ENCODE data around the gene CNTNAP2.
A peak's percentile ranks its signal among the peaks of the same experiment; 100 is the strongest.

The CNTNAP2 gene

DNA sequence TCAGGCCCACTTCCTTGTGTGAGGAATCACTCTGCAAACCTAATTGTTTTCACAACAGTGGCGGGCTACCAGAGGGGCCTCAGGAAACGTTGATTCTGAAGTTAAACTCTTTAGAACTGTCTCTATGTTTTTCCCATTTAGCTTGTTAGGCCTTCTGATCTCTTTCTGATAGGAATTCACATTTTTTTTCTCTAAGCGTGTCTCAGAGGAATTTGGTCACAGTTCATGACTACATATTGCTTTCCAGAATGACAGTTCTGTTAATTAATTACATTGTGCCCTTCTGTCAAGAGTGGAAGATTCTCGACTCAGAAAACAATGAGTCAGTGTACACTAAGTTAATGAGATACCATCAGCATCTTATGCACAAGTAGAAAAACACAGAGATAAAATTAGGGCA, 2004.8 kb downstream of the CNTNAP2 start:
- DNase-seq (no peak), ATAC-seq (replicated peaks) (no peak)
- Mint-ChIP-seq H3K36me3 (no peaks in the 10 kb centered on the region), H3K4me1 (no peaks in the 10 kb centered on the region), H3K27me3 (no peaks in the 10 kb centered on the region), H3K4me3 (no peak overlapping the region), H3K27ac (no peak overlapping the region), H3K9me3 (peaks cover 4 to 5% of the 10 kb centered on the region in 2 donors)

DNA sequence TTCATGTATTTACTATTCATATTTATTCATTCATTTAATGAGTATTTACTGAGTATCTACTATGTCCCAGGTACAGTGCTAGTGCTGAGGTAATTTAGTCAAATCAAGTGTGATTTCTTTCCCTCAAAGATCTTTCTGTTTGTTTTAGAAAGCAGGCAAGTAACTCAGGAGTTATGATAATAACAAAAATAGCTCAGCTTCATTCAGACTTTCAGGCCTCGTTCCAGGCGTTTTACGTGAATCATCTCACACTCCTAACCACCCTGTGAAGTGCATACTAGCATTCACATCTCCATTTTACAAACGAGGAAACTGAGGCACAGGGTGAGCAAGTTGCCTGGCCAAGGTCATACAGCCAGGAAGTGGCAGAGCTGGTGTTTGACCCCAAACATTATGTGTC, 2005.2 kb downstream of the CNTNAP2 start:
- H3K27ac Mint-ChIP-seq, result no peak overlapping the region

DNA sequence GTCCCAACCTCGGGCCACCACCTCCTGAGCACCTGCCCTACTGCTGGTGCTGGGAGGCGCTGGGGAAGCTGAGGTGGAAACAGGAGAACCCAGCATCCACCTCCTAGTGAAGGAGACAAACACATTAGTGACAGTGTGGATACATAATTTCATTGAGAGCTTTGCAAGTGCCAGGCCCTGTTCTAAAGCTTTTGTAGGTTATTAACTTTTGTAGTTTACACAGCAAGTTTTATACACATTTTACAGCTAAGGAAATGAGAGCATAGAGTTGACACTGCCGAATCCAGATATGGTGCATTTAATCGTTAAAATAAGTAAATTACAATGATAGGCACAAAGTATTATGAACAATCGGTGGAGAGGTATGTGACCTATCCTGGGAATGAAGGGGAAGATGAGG, 2007.9 kb downstream of the CNTNAP2 start:
- H3K27me3 Mint-ChIP-seq, result no peaks in the 10 kb centered on the region
- no peaks in the 10 kb centered on the region for H3K36me3 Mint-ChIP-seq
- ATAC-seq (replicated peaks) (no peak), DNase-seq (no peak)
- no peak overlapping the region for H3K27ac Mint-ChIP-seq
- peaks cover 6 to 7% of the 10 kb centered on the region in 2 donors for H3K9me3 Mint-ChIP-seq
- H3K4me1 Mint-ChIP-seq, result no peaks in the 10 kb centered on the region
- H3K4me3 Mint-ChIP-seq, result no peak overlapping the region

More for the DNA sequence above, 2005.2 kb downstream of the CNTNAP2 start:
- ATAC-seq (replicated peaks) (no peak), DNase-seq (no peak)
- Mint-ChIP-seq H3K4me3 (no peak overlapping the region), H3K4me1 (no peaks in the 10 kb centered on the region), H3K27me3 (no peaks in the 10 kb centered on the region), H3K9me3 (peaks cover 6 to 7% of the 10 kb centered on the region in 2 donors), H3K36me3 (no peaks in the 10 kb centered on the region)

DNA sequence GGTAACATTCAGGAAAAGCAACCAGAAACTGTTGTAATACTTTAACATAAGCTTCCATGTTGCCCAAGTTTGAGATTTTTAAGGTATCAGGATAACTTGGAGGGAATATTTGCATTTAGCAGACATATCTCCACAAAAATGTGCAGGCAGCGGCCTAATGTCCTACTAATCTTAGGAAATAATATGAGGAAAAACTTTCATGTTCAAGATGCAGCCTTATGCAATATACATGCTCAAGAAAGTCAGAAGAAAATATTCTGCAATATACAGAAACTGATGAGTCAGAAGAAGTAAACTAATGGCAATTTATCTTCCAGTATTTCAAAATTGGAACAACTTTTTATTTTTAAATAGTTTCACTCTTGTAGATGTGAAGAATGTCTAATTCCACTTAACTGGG, 2010.8 kb downstream of the CNTNAP2 start:
- Mint-ChIP-seq H3K4me3 (no peak overlapping the region), H3K27me3 (no peaks in the 10 kb centered on the region), H3K36me3 (no peaks in the 10 kb centered on the region), H3K9me3 (peaks cover 6 to 7% of the 10 kb centered on the region in 2 donors), H3K27ac (no peak overlapping the region), H3K4me1 (no peaks in the 10 kb centered on the region)
- no peak for DNase-seq
- no peak for ATAC-seq (replicated peaks)

GRCh38 chr7:148129023-148129422, 2012.4 kb downstream of the CNTNAP2 start:
- H3K4me3 Mint-ChIP-seq, result no peak overlapping the region
- no peak overlapping the region for H3K27ac Mint-ChIP-seq
- ATAC-seq (replicated peaks) (no peak), DNase-seq (no peak)
- no peaks in the 10 kb centered on the region for H3K36me3 Mint-ChIP-seq
- H3K27me3 Mint-ChIP-seq, result no peaks in the 10 kb centered on the region
- H3K4me1 Mint-ChIP-seq, result no peaks in the 10 kb centered on the region
- H3K9me3 Mint-ChIP-seq, result peaks cover 6 to 7% of the 10 kb centered on the region in 2 donors

GRCh38 chr7:148135116-148135515, 2018.5 kb downstream of the CNTNAP2 start:
- peaks cover 0 to 3% of the 10 kb centered on the region in 2 donors for H3K9me3 Mint-ChIP-seq
- no peaks in the 10 kb centered on the region for H3K36me3 Mint-ChIP-seq
- H3K27me3 Mint-ChIP-seq, result no peaks in the 10 kb centered on the region
- no peaks in the 10 kb centered on the region for H3K4me1 Mint-ChIP-seq
- no peak for ATAC-seq (replicated peaks)
- H3K27ac Mint-ChIP-seq, result no peak overlapping the region
- H3K4me3 Mint-ChIP-seq, result no peak overlapping the region
- no peak for DNase-seq

DNA sequence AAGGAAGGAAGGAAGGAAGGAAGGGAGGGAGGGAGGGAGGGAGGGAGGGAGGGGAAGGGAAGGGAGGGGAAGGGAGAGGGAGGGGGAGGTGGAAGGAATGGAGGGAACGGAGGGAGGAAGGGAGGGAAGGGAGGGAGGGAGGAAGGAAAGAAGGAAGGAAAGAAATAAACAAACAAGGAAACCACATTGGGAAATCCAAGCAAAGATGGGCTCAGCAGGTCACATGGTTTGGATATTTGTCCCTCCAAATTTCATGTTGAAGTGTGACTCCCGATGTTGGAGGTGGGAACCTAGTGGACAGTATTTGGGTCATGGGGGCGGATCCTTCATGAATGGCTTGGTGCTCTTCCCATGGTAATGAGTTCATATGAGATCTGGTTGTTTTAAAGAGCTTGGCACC, 2019.4 kb downstream of the CNTNAP2 start:
- ATAC-seq (replicated peaks), result no peak
- Mint-ChIP-seq H3K9me3 (peaks cover 0 to 3% of the 10 kb centered on the region in 2 donors), H3K36me3 (no peaks in the 10 kb centered on the region), H3K4me3 (no peak overlapping the region), H3K27me3 (no peaks in the 10 kb centered on the region), H3K4me1 (no peaks in the 10 kb centered on the region), H3K27ac (no peak overlapping the region)
- DNase-seq, result no peak

DNA sequence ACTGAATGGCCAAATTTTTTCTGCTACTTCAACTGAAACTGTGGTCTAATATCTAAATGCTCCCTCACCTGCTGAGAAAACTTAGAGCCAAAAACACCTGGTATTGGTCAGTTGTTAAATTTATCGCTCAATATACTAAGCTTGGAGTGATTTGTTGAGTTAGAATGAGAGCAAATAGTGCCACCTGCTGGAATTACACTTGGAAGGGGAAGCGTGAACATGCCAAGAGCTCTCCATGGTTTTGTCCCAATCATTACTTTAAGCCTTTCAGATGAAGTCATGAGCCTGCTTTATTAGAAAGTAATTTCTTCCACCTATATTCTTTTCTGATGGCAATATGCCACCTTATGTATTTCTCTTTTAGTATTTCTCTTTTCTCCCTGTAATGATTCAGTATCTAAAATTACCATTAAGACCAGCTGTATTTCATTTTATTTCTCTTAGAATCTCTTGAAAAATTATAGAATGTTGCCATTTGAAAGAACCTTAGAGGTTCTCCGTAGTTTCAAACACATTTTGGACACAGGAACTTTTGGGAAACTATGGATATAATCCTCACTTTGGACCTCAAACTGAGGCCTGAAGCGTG, 2026.2 kb downstream of the CNTNAP2 start:
- ATAC-seq (replicated peaks), result peak; percentile 44 to 45
- Mint-ChIP-seq H3K9me3 (no peaks in the 10 kb centered on the region), H3K4me3 (no peak overlapping the region), H3K27me3 (no peaks in the 10 kb centered on the region), H3K4me1 (no peaks in the 10 kb centered on the region), H3K36me3 (no peaks in the 10 kb centered on the region), H3K27ac (no peak overlapping the region)
- DNase-seq, result no peak

GRCh38 chr7:148144827-148145226, 2028.2 kb downstream of the CNTNAP2 start:
- ATAC-seq (replicated peaks), result no peak
- DNase-seq, result no peak
- Mint-ChIP-seq H3K27ac (no peak overlapping the region), H3K4me3 (no peak overlapping the region), H3K36me3 (no peaks in the 10 kb centered on the region), H3K4me1 (no peaks in the 10 kb centered on the region), H3K9me3 (no peaks in the 10 kb centered on the region), H3K27me3 (peaks cover 4 to 6% of the 10 kb centered on the region in 2 donors)

DNA sequence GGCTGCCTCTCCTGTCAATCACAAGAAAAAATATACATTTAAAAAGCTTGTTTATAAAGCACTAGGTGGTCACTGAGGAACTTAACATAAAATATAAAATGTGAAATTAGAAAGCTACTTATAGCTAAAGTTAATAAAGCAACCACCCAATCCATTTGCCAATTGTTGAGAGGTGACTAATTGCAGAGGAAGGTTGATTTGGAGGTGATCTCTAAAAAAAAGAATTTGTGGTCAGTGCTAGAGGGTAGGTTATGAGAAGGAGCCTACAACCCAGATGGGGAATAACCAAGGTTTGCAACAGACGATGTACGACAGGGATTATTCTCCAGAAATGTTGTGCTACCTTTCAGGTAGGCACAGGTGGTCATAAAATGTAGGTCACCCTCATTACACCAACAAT, 2029.7 kb downstream of the CNTNAP2 start:
- DNase-seq (no peak), ATAC-seq (replicated peaks) (no peak)
- peaks cover 4 to 12% of the 10 kb centered on the region in 2 donors for H3K27me3 Mint-ChIP-seq
- H3K4me3 Mint-ChIP-seq, result no peak overlapping the region
- H3K9me3 Mint-ChIP-seq, result peaks cover 0 to 2% of the 10 kb centered on the region in 2 donors
- no peaks in the 10 kb centered on the region for H3K36me3 Mint-ChIP-seq
- H3K4me1 Mint-ChIP-seq, result no peaks in the 10 kb centered on the region
- H3K27ac Mint-ChIP-seq, result no peak overlapping the region

- DNase-seq, result no peak
- H3K36me3 Mint-ChIP-seq, result no peaks in the 10 kb centered on the region
- H3K27me3 Mint-ChIP-seq, result peaks cover 4 to 12% of the 10 kb centered on the region in 2 donors
- H3K4me3 Mint-ChIP-seq, result no peak overlapping the region
- peaks cover 0 to 4% of the 10 kb centered on the region in 2 donors for H3K9me3 Mint-ChIP-seq
- no peak for ATAC-seq (replicated peaks)
- no peak overlapping the region for H3K27ac Mint-ChIP-seq
- no peaks in the 10 kb centered on the region for H3K4me1 Mint-ChIP-seq
Measured at GRCh38 chr7:148147438-148147837, 2030.8 kb downstream of the CNTNAP2 start.

DNA sequence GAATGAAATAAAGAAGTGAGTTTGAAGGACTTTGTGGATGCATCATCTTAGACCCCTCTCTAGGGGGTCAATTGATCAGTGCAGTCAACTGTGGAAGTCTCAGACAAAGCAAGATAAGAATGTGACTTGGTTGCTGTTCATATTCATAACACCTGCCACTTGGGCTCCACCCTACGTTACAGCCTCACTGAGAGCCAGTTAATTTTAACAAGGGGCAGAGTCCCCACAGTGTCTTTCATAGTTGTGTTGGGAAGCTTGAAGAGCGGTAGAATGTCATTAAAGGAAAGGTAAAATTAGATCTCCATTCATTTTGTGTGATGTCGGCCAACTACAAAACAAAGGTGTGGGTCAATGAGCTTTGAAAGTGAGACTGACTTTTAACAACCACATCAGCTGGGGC, 2031.9 kb downstream of the CNTNAP2 start:
- no peaks in the 10 kb centered on the region for H3K4me1 Mint-ChIP-seq
- DNase-seq (no peak), ATAC-seq (replicated peaks) (no peak)
- peaks cover 0 to 4% of the 10 kb centered on the region in 2 donors for H3K9me3 Mint-ChIP-seq
- H3K27me3 Mint-ChIP-seq, result peaks cover 4 to 12% of the 10 kb centered on the region in 2 donors
- no peak overlapping the region for H3K4me3 Mint-ChIP-seq
- no peaks in the 10 kb centered on the region for H3K36me3 Mint-ChIP-seq
- H3K27ac Mint-ChIP-seq, result no peak overlapping the region

DNA sequence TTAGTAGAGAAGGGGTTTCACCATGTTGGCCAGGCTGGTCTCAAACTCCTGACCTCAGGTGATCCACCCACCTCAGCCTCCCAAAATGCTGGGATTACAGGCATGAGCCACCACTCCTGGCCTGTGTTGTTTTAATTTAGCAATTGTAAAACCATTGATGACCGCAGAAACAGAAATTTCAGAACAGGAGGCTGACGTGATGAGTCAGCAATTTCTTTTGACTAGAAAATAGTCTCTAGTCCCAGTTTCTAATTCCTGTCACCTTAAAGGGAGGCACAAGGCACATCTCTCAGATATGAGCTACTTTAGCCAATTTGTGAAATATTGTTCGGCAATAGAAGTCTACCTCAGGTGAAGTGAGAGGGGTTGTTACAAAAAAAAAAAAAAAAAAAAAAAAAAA, 2033.1 kb downstream of the CNTNAP2 start:
- Mint-ChIP-seq H3K27me3 (peaks cover 4 to 12% of the 10 kb centered on the region in 2 donors), H3K4me3 (no peak overlapping the region), H3K9me3 (peaks cover 0 to 4% of the 10 kb centered on the region in 2 donors), H3K27ac (no peak overlapping the region), H3K36me3 (no peaks in the 10 kb centered on the region), H3K4me1 (no peaks in the 10 kb centered on the region)
- ATAC-seq (replicated peaks) (no peak), DNase-seq (no peak)

DNA sequence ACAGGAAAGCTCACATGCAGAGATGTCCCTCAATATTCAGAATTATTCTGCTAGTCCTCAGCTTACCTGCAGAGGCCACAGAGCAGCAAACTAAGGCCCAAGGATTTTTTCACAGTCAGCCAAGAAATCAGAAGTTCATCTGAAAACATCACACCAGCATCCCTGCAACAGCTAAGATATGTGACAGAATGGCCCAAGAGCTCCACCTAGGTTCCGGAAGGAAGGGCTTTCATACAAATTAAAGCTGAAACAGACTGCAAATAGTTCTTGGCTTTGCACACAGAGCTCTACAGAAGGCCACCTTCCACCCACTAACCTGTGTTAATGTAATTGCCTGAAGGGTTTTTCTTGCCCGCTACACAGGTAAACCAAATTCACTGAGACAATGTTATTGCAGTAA, 2035.2 kb downstream of the CNTNAP2 start:
- Mint-ChIP-seq H3K9me3 (peaks cover 0 to 4% of the 10 kb centered on the region in 2 donors), H3K4me1 (no peaks in the 10 kb centered on the region), H3K36me3 (no peaks in the 10 kb centered on the region), H3K4me3 (no peak overlapping the region), H3K27me3 (peaks cover 4 to 12% of the 10 kb centered on the region in 2 donors), H3K27ac (no peak overlapping the region)
- DNase-seq (no peak), ATAC-seq (replicated peaks) (no peak)

DNA sequence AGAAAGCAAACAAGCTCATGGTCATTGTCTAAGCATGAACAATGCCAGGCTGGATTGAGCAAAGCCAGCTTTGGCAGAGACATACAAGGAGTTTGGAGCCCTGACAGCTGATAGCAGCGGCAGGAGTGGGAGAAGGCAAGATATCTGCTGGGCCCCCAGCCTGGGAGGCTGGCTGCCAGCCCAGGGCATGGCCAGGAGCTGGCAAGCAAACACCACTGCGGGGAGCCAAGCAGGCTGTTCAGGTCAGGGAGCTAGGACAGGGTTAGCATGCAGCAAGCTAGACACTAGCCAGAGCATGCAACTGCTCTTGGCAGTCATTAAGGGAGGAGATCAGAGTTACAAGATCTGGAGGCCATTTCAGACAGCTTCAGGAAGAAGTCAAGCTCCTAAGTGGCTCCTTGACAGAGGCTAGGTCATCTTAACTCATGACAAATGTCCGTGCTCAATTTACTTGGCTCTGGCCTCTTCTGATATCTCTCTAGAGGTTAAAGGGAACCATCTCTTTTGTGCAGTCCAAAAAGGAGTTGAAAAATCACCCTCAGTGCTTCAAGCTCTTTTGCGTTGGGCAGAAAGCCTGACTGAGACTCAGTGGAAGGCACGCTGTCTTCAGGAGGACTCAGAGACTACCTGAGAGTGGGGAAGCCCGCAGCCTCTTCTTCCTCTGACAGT, 2037.1 kb downstream of the CNTNAP2 start:
- no peaks in the 10 kb centered on the region for H3K4me1 Mint-ChIP-seq
- no peak overlapping the region for H3K27ac Mint-ChIP-seq
- H3K9me3 Mint-ChIP-seq, result peaks cover 0 to 4% of the 10 kb centered on the region in 2 donors
- no peaks in the 10 kb centered on the region for H3K36me3 Mint-ChIP-seq
- no peak overlapping the region for H3K4me3 Mint-ChIP-seq
- no peak for DNase-seq
- peaks cover 4 to 12% of the 10 kb centered on the region in 2 donors for H3K27me3 Mint-ChIP-seq
- ATAC-seq (replicated peaks), result no peak

Measured in stimulated activated naive B cell treated with anti-CD40 and anti-IgM and Interleukin-4, amounts not matched to agents 10 μg/mL and 1 μg/mL and 100 μg/mL, for 72 hours (primary cell).